GM18517 (cell line): ENCODE data around the gene BPIFB1.

ENCODE experiments used
- ATAC-seq: cut with Tn5 transposase; IDR thresholded peaks from one replicate; pipeline ENCODE4 v1.9.1; 2021; ENCODE audit warnings: mild to moderate bottlenecking, moderate library complexity; ENCODE audit not compliant: unreplicated experiment

The BPIFB1 gene

GRCh38 chr20:33291830-33292355 lies 8.9 kb downstream of the BPIFB1 start:
- no peak for ATAC-seq

GRCh38 chr20:33296206-33296605 lies 13.2 kb downstream of the BPIFB1 start:
- no peak for ATAC-seq

DNA sequence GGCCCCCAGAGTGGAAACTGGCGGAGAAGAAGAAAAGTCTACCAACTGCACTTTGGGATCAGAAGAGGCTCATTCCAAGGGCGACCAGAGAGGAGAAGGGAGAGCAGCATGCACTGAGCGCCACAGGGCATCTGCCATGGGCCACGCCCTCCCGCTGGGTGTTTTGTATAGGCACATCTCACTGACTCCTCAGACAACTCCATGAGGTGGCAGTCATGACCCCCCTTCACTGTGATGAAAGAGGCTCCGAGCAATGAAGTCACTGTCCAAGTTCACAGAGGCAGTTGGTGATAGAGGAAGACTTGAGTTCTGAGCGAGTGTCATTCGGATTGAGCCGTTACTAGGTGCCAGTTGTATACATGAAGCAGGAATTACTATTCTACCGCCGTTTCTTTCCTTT lies 15.4 kb downstream of the BPIFB1 start:
- no peak for ATAC-seq

DNA sequence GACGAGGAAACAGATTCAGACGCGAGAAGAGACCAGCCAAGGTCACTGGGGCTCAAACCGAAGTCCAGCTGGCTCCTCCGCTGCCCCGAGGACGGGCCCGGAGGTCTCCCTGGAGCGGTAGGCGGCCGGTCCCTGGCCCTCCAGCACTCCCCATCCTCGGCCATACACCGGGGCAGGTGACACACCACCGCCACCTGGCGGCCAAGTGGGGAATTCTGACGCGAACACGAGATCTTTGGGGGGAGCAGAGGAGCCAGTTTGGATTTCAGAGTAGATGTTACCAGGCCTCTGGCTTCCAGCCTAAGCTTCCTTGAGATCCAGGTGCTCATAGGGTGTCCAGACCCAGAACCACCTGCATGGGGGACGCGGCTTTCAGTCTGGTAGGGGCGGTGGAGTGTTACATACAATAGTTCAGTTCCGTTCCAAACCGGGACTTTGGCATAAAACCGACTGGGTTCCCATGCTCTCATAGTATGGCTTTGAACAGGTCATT lies 16.1 kb downstream of the BPIFB1 start:
- ATAC-seq = no peak

DNA sequence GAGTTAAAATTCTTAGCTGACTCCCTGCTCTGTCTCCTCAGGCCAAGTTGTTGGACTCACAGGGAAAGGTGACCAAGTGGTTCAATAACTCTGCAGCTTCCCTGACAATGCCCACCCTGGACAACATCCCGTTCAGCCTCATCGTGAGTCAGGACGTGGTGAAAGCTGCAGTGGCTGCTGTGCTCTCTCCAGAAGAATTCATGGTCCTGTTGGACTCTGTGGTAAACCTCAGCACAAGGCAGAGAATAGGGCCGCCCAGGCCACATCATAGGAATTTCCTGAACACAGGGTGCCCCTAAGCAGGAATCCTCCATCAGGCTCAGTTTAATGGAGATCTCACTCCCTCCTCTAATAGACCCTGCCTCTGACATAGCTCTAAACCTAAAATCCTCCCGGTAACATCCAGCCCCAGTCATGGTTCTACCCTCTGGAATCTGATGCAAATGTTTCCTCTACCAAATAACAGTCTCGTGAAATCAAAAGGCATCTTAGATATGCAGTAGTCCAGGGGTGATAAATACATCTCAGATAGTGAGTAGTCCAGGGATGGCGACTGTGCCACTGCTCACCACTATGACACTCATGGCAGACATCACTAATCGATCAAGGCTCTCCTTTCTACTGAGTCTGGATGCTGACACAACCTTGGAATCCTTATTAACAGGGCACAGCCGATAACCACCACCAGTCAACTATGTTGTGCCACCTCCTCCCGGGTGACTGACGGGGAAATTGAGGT lies 18.3 kb downstream of the BPIFB1 start:
- no peak for ATAC-seq

- ATAC-seq = no peak
Measured at GRCh38 chr20:33303595-33303994, 20.6 kb downstream of the BPIFB1 start.

- no peak for ATAC-seq
Measured at GRCh38 chr20:33304046-33304445, 21.0 kb downstream of the BPIFB1 start.

GRCh38 chr20:33305589-33306057 lies 22.6 kb downstream of the BPIFB1 start:
- no peak for ATAC-seq

DNA sequence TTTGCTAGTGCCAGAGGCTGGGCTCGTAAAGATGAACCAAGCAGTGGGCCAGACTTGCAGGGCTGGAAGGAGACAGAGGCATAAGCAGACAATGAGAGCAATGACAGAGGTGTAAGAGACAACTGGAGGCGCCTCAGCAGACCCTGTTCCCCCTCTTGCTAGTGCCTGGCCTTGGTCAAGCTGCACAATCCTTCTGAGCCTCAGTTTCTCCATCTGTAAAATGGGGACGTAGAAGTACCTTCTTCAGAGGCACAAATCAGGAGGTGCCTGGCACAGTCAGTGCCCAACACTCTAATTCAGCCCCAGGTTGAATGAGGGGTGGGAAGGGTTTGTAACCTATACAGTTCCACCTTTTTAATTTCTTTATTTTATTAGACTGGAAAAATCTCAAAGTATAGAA lies 23.2 kb downstream of the BPIFB1 start:
- no peak for ATAC-seq

- no peak for ATAC-seq
Measured at GRCh38 chr20:33306807-33307206, 23.8 kb downstream of the BPIFB1 start.

DNA sequence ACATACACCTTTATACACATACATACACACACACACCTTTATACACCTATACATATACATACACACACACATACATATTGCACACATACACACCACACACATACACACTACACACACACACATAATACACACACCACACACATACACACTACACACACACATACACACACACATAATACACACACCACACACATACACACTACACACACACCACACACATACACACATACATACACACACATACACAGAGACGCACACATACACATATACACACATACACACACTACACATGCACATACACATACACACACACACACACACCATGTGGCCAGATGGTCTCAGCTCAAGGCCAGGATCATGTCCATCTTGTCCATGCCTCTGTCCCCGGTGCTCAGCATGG lies 25.7 kb downstream of the BPIFB1 start:
- no peak for ATAC-seq

DNA sequence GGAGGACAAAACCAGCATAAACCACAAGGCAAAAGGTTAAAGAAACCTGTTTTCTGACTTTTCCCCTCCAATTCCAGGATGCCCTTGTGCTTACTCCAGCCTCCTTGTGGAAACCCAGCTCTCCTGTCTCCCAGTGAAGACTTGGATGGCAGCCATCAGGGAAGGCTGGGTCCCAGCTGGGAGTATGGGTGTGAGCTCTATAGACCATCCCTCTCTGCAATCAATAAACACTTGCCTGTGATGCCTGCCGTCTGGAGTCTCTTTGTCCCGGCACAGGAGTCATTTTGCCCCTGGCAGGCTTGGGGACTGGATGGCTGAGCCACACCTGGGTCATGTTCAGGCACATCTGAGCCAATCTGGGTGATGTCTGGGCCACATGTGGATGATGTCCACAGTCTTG lies 26.6 kb downstream of the BPIFB1 start:
- ATAC-seq = no peak

DNA sequence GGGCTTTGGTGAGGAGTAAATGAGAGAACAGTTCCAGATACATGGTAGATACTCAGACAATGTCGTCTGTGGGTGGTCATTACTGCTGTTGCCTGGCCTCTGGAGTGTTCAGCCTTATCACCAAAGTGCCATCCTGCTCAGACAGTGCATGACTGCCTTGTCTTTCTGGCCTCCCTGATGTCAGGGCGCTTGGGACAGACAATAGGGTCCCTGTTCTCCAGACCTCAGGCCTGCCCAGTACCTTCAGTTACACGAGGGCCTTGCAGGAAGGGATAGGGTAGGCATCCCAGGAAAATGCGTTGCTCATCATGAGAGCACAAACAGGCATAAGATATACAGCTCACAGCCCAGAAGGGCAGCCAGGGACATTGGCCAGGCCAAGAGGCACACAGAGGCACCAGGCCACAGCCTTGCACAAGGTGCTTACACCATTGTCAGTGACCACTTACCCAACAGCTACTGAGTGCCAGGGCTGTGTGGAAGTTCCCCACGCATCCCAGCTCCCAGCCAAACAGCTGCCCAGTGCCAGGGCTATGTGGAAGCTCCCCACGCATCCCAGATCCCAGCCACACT lies 27.4 kb downstream of the BPIFB1 start:
- no peak for ATAC-seq

DNA sequence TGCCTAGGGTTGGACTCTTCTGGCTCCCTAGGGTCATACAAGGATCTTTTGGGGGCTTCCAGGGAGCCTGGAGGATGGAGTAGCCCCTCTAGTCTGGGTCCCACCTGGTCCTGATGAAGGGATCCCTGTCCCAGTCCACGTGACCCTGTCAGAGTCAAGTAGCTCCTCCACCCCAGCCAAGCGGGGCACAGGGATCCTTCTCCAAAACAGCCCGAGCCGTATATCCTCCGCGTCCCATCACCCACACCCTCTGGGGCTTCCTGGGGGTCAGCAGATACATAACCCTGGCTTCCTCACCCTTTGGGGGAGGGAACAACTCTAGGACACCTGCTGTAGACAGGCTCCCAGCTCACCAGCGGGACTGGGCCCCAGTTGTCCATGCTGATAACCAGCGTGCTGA lies 28.0 kb downstream of the BPIFB1 start:
- no peak for ATAC-seq

DNA sequence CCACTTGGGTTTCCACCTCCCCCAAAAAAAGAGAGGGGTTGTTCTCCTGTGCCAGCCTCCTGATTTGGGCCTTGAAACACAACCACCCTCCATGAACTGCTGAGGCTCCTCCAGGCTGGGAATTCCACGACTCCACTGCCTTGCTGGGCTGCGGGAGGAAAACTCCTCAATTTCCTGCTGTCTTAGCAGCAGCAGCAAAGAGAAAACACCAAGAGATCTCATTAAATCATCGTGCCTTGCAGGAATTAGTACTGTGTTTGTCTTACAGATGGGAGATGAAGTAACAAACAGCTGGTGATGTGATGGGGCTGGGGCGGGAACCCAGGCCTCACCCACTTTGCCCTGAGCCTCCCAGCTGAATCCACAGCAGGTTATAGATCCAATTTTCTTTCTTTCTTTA lies 29.0 kb downstream of the BPIFB1 start:
- no peak for ATAC-seq

- no peak for ATAC-seq
Measured at GRCh38 chr20:33312583-33312982, 29.6 kb downstream of the BPIFB1 start.

DNA sequence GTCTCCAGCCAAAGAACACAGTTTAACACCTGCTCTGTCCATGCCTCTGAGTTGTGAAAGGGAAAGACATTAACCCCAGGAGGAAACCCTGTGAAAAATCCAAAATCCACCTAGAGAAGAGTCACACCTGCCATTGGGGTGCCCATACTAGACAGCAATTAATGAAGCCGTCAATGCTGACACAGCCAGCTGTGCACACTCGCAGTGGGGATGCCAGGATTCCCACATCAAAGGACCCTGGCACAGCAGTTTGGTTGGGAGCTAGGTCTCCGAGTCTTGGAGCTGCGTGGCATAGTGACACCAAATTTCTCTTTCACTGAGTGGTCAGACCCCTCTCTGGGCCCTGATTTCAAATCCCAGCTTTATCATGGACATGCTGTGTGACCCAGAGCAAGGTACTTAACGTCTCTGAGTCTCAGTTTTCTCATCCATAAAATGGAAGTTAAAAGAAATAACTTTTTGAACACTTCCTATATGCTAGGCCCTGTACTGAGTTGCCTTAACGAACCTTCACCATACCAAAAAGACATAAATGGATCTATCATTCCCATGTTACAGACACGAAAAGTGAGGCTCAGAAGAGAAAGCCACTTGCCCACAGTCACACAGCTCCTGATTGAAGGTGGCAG lies 30.8 kb downstream of the BPIFB1 start:
- ATAC-seq = no peak

DNA sequence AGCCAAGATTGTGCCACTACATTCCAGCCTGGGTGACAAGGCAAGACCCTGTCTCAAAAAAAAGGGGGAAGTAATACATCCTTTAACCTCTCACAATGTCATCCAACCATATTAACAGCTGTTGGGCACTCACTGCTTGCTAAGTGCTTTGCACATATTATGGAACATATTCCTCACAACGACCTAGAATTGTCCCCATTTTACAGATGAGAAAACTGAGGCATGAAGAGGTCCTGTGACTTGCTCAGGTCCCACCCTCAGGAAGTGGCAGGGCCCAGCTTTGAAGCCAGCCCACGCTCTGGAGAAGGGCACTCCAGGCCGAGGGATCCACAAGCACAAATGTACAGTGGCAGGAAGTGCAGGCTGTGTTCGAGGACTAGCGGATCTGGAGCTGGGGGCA lies 33.3 kb downstream of the BPIFB1 start:
- ATAC-seq = no peak

- no peak for ATAC-seq
Measured at GRCh38 chr20:33316958-33317357, 33.9 kb downstream of the BPIFB1 start.

- ATAC-seq = no peak
Measured at GRCh38 chr20:33317424-33318095, 34.5 kb downstream of the BPIFB1 start.

GRCh38 chr20:33318096-33318429 lies 35.0 kb downstream of the BPIFB1 start:
- no peak for ATAC-seq
